Skeletal muscle satellite cell (primary cell): ENCODE data around the gene ANAPC7.

ENCODE experiments used
- H3K27me3 ChIP-seq: 2 replicates; pipeline ENCODE4 v1.7.0; 2013; ENCODE audit warnings: low read length; ENCODE audit not compliant: control insufficient read depth, insufficient read depth
- H3K36me3 ChIP-seq: 2 replicates; pipeline ENCODE4 v1.7.0; 2013; ENCODE audit warnings: mild to moderate bottlenecking, control low read depth, low read length; ENCODE audit not compliant: insufficient read depth
- H3K4me1 ChIP-seq: 2 replicates; pipeline ENCODE4 v1.7.0; 2013; ENCODE audit warnings: low read length; ENCODE audit not compliant: control insufficient read depth, insufficient read depth
- H3K4me2 ChIP-seq: 2 replicates; pipeline ENCODE4 v1.7.0; 2013; ENCODE audit warnings: mild to moderate bottlenecking, low read length
- H3K4me3 ChIP-seq: 2 replicates; pipeline ENCODE4 v1.7.0; 2013; ENCODE audit warnings: low read length
- H3K9ac ChIP-seq: 2 replicates; pipeline ENCODE4 v1.7.0; 2013; ENCODE audit warnings: mild to moderate bottlenecking, low read depth, low read length, moderate library complexity
- H3K9me3 ChIP-seq: replicated peaks from 2 replicates; pipeline ENCODE4 v1.7.0; 2013; ENCODE audit warnings: mild to moderate bottlenecking, control low read depth, low read length

The ANAPC7 gene

DNA sequence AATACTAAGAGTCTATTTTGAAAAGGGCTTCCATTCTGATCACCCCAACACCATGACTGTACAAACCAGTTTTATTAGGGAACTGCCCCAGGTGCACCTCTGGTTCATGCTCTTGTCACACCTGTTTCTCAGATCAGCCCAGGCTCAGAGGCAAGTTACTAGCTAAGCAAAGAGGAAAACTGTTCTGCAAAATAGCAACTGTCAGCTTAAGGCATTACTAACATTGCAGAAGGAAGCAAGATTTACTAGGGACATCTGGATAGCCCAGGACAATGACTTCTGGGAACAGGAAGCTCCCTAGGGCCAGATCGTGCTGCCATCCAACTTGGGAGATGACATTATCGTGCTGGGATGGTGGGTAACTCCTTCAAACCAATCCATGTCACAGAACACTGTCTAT, 30.1 kb downstream of the ANAPC7 start:
- Histone ChIP-seq H3K36me3 (peaks cover 73% of the 10 kb centered on the region), H3K4me1 (peaks cover 3% of the 10 kb centered on the region), H3K27me3 (no peaks in the 10 kb centered on the region), H3K4me2 (no peak overlapping the region), H3K4me3 (no peak overlapping the region), H3K9me3 (no peaks in the 10 kb centered on the region), H3K9ac (no peak overlapping the region)

DNA sequence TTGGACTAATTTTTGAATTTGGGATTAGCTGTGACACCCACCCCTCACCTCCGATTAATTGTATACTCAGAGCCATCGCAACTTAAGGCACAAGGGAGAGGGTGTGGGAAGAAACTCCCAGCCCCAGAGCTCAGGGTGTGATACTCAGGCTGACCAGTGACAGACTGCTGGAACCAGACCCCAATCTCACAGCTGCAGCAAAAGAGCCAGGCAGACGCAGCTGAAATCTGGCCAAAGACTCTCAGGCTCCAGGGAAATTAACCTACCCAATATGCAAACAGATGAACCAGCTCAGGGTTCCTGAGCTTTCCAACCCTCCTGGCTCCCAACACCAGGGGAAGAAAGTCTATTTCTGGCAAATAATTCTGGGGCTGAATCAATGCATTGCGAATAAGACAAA, 30.5 kb downstream of the ANAPC7 start:
- peaks cover 70% of the 10 kb centered on the region for H3K36me3 ChIP-seq

DNA sequence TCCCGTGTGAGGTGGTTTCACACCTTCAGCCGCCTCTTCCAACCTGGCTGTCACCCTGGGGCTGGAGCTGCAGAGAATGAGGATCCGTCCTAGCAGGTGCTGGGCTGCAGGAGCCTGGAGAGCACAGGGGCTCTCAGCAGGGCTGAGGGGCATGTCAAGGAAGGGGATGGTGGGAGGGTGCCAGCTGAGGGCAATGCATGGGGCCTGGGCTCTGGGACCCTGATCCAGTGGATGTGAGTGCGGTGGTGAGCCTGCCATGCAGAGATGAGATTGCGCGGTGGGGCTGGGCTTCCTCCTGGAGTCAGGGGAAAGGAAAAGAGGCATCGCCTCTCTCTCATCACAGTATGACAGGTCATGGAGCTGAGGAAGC, 31.5 kb downstream of the ANAPC7 start:
- Histone ChIP-seq H3K4me1 (peaks cover 3% of the 10 kb centered on the region), H3K4me2 (no peak overlapping the region), H3K27me3 (no peaks in the 10 kb centered on the region), H3K4me3 (no peak overlapping the region), H3K36me3 (peaks cover 61% of the 10 kb centered on the region), H3K9ac (no peak overlapping the region), H3K9me3 (no peaks in the 10 kb centered on the region)

More for the DNA sequence above, 30.5 kb downstream of the ANAPC7 start:
- Histone ChIP-seq H3K9ac (no peak overlapping the region), H3K4me2 (no peak overlapping the region), H3K27me3 (no peaks in the 10 kb centered on the region), H3K4me3 (no peak overlapping the region), H3K9me3 (no peaks in the 10 kb centered on the region), H3K4me1 (peaks cover 3% of the 10 kb centered on the region)

DNA sequence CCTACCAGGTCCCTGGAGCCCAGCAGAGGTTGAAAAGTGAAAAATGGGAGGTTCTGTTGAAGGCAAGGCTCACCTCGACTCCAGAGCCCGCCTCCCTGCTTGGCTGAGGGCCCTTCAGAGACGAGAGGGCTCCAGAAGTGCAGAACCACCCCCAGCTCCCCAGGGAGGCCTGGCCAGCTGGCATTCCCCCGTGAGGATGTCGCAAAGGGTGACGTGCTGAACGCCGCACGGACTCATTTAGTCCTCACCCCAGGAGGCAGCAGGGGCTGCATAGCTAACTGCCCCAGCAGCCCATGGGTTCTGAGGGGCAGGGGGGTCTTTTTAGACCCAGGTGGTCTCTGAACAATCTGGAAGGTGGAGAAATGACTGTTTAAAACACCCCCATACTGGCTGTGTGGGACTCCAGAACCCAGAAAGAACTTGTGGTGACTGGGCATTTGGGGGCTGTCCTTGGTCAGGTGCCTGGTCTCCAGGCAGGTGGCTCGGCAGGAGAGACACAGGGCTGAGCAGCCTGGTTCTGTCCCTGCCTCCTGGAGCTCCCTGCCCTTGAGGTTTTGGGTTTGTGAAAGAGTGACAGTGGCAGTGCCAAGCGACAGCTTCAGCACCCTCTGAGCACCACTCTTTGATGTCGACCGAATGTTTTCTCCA, 32.0 kb downstream of the ANAPC7 start:
- H3K9ac ChIP-seq, result no peak overlapping the region
- no peaks in the 10 kb centered on the region for H3K9me3 ChIP-seq
- H3K4me2 ChIP-seq, result no peak overlapping the region
- H3K4me3 ChIP-seq, result no peak overlapping the region
- peaks cover 60% of the 10 kb centered on the region for H3K36me3 ChIP-seq
- H3K4me1 ChIP-seq, result peaks cover 3% of the 10 kb centered on the region
- H3K27me3 ChIP-seq, result no peaks in the 10 kb centered on the region

DNA sequence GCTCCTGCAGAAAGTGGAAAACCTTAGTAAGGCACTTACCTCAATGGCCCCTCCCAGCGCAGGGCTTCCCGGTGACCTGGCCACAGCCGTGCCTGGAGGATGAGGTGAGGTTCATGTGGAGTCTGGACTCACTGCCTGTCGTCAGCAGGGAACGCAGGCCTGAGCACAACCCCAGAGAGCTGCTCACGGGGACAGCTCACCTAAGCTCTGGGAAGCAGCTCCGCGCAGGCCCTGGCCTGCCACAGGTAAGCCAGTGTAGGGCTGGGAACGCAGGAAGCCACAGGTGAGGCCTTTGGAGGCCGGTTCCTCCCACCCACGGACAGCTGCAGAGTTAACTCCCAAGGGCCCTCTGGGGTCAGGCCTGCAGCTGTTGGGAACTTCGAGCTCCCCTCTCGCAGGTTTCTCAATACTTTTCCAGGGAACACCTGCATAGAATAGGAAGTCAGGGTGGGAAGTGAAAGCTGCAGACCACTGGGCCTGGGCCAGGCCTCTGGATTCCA, 32.7 kb downstream of the ANAPC7 start:
- peaks cover 56% of the 10 kb centered on the region for H3K36me3 ChIP-seq
- H3K27me3 ChIP-seq, result no peaks in the 10 kb centered on the region
- H3K9me3 ChIP-seq, result no peaks in the 10 kb centered on the region
- H3K4me2 ChIP-seq, result no peak overlapping the region
- no peak overlapping the region for H3K4me3 ChIP-seq
- peaks cover 3% of the 10 kb centered on the region for H3K4me1 ChIP-seq
- no peak overlapping the region for H3K9ac ChIP-seq

DNA sequence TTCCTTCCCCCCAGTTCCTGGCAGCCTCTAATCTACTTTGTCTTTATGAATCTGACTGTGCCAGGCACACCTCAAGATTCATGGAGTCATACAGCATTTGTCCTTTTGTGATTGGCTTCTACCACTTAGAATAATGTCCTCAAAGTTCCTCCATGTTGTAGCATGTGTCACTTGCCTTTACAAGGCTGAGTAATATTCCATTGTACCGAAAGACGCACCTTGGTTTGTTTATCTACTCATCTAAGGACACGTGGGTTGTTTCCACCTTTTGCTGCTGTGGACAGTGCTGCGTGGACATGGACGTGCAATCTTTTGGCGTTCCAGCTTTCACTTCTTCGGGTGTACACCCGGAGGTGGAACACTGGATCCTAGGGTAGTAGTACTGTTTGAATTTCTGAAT, 33.5 kb downstream of the ANAPC7 start:
- H3K4me3 ChIP-seq, result no peak overlapping the region
- H3K9ac ChIP-seq, result no peak overlapping the region
- peaks cover 48% of the 10 kb centered on the region for H3K36me3 ChIP-seq
- no peak overlapping the region for H3K4me2 ChIP-seq
- H3K9me3 ChIP-seq, result no peaks in the 10 kb centered on the region
- H3K27me3 ChIP-seq, result no peaks in the 10 kb centered on the region
- peaks cover 3% of the 10 kb centered on the region for H3K4me1 ChIP-seq

DNA sequence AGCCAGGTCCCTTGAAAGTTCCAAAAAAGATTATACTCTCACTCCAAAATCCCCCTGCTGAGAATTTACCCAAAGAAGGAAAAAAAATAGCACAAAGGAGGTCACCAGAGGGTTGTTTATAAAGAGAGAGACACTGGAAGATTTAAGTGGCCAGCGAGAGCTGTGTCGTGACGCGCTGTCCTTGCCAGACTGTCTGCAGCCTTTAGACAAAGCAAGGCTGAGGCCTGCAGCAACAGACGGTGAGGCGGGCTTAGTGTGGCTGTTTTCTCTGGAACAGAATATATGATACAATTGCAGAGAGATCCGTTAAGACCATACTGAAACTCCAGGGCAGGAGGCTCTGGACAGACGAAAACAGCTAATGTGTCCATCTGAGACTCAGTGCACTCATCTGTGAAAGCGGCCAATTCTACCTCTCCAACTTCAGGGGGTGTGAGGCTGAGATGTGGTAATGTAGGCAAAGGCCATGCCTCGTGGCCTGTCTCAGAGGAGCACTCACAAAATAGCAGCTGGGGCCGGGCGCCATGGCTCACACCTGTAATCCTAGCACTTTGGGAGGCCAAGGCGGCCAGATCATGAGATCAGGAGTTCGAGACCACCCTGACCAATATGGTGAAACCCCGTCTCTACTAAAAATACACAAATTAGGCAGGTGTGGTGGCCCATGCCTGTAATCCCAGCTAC, 36.2 kb downstream of the ANAPC7 start:
- Histone ChIP-seq H3K36me3 (peaks cover 22% of the 10 kb centered on the region), H3K9me3 (no peaks in the 10 kb centered on the region), H3K27me3 (no peaks in the 10 kb centered on the region), H3K9ac (no peak overlapping the region), H3K4me1 (no peaks in the 10 kb centered on the region), H3K4me3 (no peak overlapping the region), H3K4me2 (no peak overlapping the region)

DNA sequence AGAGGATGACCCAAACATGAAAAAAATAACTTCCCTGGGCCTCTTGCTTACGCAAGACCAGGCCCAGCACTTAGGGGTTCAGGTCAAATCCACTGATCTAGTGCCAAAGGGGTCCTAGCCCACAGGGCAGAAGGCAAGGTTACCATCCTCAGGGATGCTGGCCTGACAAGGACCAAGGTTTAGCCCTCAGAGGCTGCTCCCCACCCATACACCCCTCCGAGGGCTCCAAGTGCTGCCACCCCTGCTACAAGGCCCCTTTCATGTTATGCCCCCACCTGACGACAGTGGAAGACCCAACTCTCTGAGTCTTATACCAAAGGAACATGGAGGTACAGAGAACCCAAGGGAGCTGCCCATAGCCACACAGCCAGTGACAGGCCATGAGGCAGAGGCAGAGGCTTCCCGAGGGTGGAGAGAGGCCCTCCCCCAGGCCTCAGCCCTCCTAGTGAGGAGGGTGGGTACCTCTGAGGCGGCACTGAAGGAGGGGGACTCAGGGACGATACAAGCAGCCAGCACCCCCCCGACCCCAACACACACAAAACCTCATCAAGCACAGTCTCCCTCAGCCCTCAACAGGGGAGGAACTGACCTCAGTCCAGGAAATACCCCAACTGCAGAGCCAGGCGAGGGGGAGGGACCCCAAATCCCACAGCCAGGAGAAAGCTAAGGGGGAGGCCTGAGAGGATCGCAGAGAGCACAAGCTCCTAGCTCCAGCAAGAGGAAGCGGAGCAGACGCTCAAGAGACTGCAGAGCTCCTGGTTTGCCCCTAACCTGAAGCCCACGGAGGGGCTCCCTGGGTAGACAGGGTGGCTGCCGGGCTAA, 37.0 kb downstream of the ANAPC7 start:
- H3K4me1 ChIP-seq, result no peaks in the 10 kb centered on the region
- H3K4me3 ChIP-seq, result no peak overlapping the region
- no peaks in the 10 kb centered on the region for H3K9me3 ChIP-seq
- no peak overlapping the region for H3K9ac ChIP-seq
- no peaks in the 10 kb centered on the region for H3K27me3 ChIP-seq
- H3K4me2 ChIP-seq, result no peak overlapping the region
- H3K36me3 ChIP-seq, result peaks cover 14% of the 10 kb centered on the region

DNA sequence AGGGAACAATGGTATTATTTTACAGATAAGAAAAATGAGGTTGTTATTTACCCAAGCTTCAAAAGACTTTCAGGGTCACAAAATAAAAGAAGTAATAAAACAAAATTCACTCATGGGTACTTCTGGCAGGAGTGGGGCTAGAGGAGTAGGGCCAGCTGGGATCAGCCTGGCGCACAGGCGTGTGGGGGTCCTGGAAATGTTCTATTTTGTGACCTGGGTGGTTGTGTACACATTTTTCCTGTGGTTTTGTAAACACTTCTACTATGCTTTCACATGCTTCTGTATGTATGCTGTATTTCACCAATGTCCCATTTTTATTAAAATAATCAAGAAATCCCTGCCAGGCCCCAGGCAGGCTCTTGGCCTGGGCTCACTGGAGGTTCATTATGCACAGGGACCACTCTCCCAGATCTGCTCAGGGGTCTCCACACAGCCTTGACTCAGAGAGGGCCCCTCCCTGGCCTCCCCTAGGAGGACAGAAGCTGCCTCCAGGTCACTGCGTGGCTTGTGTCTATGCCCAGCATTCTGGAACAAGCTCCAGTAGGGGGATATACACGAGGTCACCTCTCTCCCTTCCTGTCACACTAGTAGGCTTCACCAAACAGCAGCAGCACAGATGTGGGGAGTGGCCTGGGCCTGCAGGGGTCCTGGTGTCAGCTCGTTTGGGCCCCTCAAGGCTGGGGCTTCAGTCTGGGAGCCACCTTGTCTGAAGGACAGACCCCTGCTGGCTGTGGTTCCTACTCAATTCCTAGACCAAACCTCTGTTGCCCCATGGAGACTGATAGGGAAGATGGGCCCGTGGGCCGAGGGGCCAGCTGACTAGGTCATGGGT, 37.8 kb downstream of the ANAPC7 start:
- Histone ChIP-seq H3K36me3 (peaks cover 10% of the 10 kb centered on the region), H3K4me1 (no peaks in the 10 kb centered on the region), H3K9me3 (no peaks in the 10 kb centered on the region), H3K4me2 (no peak overlapping the region), H3K4me3 (no peak overlapping the region), H3K9ac (no peak overlapping the region), H3K27me3 (no peaks in the 10 kb centered on the region)

DNA sequence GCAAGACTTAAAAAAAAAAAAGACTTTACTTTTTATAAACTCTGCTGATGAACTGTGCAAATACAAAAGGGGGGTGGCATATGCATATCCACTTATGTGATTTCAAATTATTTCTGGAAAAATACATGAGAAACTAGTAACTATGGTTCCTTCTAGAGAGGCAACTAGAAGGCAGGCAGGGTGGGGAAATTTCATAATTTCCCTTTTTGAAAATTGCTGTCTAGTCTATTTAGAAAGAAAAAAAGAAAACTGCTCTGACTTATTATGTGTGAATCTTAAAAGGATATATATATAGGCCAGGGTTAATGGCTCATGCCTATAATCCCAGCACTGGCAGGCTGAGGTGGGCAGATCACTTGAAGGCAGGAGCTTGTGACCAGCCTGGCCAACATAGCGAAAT, 42.3 kb downstream of the ANAPC7 start:
- H3K4me2 ChIP-seq, result no peak overlapping the region
- H3K4me1 ChIP-seq, result no peaks in the 10 kb centered on the region
- H3K4me3 ChIP-seq, result no peak overlapping the region
- H3K9me3 ChIP-seq, result no peaks in the 10 kb centered on the region
- H3K27me3 ChIP-seq, result no peaks in the 10 kb centered on the region
- H3K9ac ChIP-seq, result no peak overlapping the region
- no peaks in the 10 kb centered on the region for H3K36me3 ChIP-seq
